ENCODE measurements around the gene HOXB13. TPM values are rescaled to one million over a fixed set of nuclear protein-coding genes. Genes with fewer than 3 reads are reported as not detected.

HOXB13 gene
- total RNA-seq, 1 donor from 2014 or later = 26.8 TPM

DNA sequence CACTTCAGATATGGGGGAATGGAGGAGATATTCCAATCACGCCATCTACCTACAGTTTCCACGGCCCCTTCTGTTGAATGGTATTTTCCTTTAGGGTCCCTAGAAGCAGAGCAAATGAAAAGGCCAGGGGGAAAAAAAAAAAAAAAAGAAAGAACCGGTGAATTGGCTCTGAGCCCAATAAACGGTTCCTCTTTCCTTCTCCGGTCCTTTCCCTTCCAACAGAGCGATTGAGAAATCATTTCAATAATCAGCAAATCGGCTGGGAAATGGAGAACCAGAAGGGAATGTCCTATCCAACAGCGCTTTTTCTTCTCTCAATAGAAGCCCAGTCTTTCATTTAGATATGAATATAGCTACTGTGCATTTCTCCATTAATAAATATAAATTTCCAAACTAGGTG lies 26.8 kb upstream of the HOXB13 start:
- H3K27me3 Mint-ChIP-seq (ENCODE audit: low read depth) = peaks cover 93% of the 10 kb centered on the region

DNA sequence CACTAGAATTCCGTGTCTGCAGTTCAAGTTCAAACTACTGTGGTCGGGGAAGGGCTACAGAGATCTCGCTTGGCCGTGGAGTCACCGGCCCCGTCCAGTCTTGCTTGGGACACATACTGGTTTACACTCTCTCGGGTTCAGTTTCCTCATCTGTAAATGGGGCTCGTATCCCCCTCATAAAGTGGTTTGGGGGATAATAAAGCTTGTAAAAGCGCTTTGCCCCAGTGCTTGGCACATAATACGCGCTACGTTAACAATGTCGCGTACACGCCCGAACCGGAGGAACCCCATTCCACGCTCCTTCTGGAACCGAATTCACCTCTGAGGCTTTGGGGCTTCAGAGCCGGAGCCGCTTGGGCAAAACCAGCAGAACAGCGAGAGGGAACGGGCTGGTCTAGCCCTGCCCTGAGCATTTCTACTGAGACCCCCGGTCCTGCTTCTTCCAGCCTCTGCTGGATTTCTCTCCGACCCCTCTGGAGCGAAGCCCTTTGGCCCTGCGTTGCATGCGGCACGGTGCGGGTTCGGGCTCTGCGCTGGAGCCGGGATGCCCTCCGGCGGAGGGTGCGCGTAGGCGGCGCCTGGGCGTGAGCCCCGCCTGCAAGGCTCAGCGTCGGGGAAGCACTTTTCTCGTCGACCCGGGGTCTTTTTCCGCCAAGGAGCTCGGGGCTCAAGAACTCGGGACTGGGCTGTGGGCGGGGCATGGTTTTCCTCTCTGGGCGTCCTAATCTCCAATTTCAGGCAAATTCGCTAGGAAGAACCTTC lies 26.1 kb upstream of the HOXB13 start:
- Mint-ChIP-seq H3K4me1 (peaks cover 51% of the 10 kb centered on the region), H3K9me3 (no peaks in the 10 kb centered on the region), H3K27ac (peak overlapping the region; percentile 85), H3K36me3 (no peaks in the 10 kb centered on the region), H3K27me3 (ENCODE audit: low read depth) (peaks cover 95% of the 10 kb centered on the region), H3K4me3 (peak overlapping the region; percentile 55)
- DNase-seq (ENCODE audit: low spot score in 2 of 2, unreplicated experiment in 2 of 2) = peak in 1 of 2 experiments; percentile 59
- TF ChIP-seq, protein P1, sequence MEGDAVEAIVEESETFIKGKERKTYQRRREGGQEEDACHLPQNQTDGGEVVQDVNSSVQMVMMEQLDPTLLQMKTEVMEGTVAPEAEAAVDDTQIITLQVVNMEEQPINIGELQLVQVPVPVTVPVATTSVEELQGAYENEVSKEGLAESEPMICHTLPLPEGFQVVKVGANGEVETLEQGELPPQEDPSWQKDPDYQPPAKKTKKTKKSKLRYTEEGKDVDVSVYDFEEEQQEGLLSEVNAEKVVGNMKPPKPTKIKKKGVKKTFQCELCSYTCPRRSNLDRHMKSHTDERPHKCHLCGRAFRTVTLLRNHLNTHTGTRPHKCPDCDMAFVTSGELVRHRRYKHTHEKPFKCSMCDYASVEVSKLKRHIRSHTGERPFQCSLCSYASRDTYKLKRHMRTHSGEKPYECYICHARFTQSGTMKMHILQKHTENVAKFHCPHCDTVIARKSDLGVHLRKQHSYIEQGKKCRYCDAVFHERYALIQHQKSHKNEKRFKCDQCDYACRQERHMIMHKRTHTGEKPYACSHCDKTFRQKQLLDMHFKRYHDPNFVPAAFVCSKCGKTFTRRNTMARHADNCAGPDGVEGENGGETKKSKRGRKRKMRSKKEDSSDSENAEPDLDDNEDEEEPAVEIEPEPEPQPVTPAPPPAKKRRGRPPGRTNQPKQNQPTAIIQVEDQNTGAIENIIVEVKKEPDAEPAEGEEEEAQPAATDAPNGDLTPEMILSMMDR (IDR thresholded peaks at IDR 0.05; ENCODE audit: unreplicated experiment) = no peak

More for the DNA sequence above, 26.8 kb upstream of the HOXB13 start:
- no peak for DNase-seq (ENCODE audit: low spot score in 2 of 2, unreplicated experiment in 2 of 2)
- TF ChIP-seq, protein P1 (IDR thresholded peaks at IDR 0.05; ENCODE audit: unreplicated experiment) = no peak
- Mint-ChIP-seq H3K9me3 (no peaks in the 10 kb centered on the region), H3K4me1 (peaks cover 52% of the 10 kb centered on the region), H3K36me3 (no peaks in the 10 kb centered on the region), H3K4me3 (peak overlapping the region; percentile 55), H3K27ac (peak overlapping the region; percentile 85)

DNA sequence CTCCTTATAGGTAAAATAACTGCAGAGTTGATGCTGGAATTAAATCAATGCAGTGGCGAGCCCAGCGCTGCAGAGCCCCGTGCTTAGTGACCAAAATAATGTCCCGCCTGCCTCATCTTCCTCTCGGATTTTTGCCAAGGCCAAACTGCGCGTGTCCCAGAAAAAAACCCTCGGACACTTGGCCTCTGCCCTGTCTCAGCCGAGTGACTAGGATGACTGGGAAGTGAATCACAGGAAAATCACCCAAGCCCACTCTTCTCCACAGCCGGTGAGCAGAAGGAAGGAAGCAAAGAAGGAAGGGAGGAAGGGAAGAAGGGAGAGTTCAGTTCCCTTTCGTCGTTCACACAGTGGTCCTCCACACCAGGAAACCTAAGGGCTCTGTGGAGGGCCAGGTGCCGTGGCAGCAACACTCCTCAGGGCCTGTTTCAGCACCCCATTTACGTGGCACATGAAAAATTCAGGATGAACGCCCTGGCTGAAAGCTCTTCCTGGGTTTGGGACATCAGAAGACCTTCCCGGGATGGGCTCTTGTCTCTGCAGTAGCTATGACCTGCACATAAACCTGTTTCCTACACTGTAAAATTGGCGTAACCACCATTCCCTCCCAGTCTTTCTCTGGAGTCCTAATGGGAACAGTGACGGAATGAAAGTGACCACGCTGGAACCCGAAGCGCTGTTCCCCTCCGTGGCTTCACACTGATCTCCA lies 25.4 kb upstream of the HOXB13 start:
- no peak for DNase-seq (ENCODE audit: low spot score in 2 of 2, unreplicated experiment in 2 of 2)
- Mint-ChIP-seq H3K36me3 (no peaks in the 10 kb centered on the region), H3K4me3 (peak overlapping the region; percentile 55), H3K9me3 (no peaks in the 10 kb centered on the region), H3K4me1 (peaks cover 48% of the 10 kb centered on the region), H3K27me3 (ENCODE audit: low read depth) (peaks cover 95% of the 10 kb centered on the region), H3K27ac (peak overlapping the region; percentile 97)
- TF ChIP-seq, protein P1 (IDR thresholded peaks at IDR 0.05; ENCODE audit: unreplicated experiment) = no peak

DNA sequence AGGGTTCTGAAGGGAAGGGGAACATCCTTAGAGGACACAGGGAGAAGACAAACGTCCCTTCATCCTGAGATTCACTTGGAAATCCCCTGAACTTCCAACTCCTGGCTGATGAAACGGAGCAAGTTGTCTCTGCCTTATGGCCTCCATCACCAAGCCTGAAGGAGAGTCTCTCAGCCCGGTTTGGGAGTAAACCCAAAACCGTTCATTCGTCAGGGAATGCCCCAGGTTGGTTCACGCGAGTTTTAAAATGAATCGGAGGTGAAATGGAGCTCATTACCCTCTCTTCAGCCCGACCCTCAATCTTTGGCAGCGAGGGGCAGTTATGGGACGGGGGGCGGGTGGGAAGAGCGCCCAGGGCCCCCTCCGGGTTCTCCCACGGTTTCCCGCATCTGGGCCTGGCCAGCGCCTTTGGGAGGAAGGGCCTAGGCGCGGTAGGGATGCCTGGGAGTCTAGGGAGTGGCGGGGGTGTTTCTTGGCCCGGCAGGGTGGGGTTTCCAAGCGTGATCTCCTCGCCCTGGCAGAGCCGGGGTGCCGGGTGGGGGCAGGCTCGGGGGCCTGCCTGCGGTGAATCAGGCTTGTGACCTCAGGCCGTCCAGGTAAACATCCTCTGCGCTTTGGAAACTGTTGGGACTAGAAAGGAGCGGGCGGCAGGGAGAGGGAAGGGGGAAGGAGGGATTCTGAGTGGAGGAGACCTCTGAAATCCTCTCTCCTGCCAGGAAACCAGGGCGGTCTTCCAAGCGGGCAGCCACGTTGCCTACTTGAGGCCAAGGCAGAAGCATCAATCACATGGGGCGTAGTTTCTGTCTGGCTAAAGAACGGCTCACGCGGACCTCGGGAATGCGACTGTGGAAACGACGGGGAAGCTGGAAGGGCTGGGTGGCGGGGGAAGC lies 24.1 kb upstream of the HOXB13 start:
- Mint-ChIP-seq H3K27ac (peak overlapping the region; percentile 97), H3K9me3 (no peaks in the 10 kb centered on the region), H3K27me3 (ENCODE audit: low read depth) (peaks cover 95% of the 10 kb centered on the region), H3K4me1 (peaks cover 44% of the 10 kb centered on the region), H3K4me3 (peak overlapping the region; percentile 55), H3K36me3 (no peaks in the 10 kb centered on the region)
- TF ChIP-seq, protein P1 (IDR thresholded peaks at IDR 0.05; ENCODE audit: unreplicated experiment) = no peak
- DNase-seq (ENCODE audit: low spot score in 2 of 2, unreplicated experiment in 2 of 2) = no peak

DNA sequence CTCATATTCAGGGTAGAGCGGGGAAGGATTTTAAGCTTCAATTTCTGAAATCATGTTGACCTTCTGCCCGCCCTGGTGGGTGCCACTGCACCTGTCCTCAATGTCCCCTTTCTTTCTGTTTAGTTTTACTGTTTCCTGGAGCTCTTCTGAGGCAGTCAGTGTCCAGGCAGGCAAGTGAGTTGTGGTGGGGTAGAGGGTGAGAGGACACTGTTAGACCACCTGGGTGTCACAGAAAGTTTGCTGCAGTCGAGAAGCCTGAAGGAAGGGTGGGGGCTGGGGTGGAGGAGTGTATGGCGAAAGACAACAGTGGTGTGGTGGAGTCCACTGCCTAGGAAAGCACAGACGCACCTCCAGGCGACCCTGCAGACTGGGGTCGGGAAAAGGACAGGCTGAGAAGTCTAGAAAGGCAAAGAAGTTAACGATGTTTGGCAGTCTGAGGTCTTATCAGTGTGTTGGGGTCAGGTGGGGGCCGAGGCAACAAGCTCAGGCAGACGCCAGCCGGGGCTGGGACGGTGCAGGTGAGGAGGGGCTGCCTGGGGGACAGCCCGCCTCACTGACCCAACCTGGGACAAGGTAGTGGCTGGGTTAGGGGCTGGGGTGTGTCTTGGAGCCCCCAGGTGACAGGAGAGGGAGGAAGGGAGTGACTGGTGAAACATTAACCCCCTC lies 23.3 kb upstream of the HOXB13 start:
- H3K4me3 Mint-ChIP-seq = peak overlapping the region; percentile 55
- TF ChIP-seq, protein P1 (IDR thresholded peaks at IDR 0.05; ENCODE audit: unreplicated experiment) = no peak
- peak overlapping the region; percentile 97 for H3K27ac Mint-ChIP-seq
- H3K9me3 Mint-ChIP-seq = no peaks in the 10 kb centered on the region
- no peak for DNase-seq (ENCODE audit: low spot score in 2 of 2, unreplicated experiment in 2 of 2)
- H3K27me3 Mint-ChIP-seq (ENCODE audit: low read depth) = peaks cover 96% of the 10 kb centered on the region
- no peaks in the 10 kb centered on the region for H3K36me3 Mint-ChIP-seq
- peaks cover 41% of the 10 kb centered on the region for H3K4me1 Mint-ChIP-seq
